ENCODE results near the gene TRMT11. TPM values are rescaled to one million over a fixed set of nuclear protein-coding genes. Genes with fewer than 3 reads are reported as not detected.

The TRMT11 gene
- total and polyA plus RNA-seq, 9 of the 15 experiments (the other 6 are each of a cell fraction or from before 2014, with no cell fraction given): 38.8 to 88.0 (median 59.8) TPM

DNA sequence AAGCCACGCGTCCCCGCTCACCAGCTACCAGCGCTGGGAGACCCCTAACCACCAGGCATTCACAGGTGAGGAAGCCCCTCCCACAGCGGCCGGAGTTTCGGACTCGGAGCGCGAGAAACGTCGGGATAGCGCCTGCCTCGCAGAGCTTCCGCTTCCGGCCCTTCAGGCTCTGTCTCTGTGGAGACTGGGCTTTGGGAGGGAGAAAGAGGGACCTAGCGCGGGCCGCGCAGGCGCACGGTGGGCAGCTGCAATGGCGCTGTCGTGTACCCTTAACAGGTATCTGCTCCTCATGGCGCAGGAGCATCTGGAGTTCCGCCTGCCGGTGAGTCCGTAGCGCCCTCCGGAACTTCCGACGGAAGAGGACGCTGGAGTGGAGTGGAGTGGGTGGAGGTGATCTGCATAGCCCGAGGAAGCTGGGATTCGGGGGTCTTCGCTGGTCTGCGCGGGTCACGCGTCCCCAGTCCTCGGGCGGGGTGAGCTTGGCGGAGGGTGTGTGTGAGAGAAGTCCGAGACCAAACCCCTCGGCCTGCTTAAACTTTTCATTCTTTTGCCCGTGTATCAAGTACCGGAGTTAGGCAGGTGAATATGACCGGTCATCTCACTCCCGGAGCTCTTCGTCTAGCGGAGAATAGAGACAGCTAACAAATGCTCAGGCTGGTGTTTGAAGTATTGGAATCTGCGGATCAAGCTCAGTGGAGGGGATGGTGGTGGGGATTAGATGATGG is at the start of gene TRMT11 (continued):
- TF ChIP-seq, protein P1, sequence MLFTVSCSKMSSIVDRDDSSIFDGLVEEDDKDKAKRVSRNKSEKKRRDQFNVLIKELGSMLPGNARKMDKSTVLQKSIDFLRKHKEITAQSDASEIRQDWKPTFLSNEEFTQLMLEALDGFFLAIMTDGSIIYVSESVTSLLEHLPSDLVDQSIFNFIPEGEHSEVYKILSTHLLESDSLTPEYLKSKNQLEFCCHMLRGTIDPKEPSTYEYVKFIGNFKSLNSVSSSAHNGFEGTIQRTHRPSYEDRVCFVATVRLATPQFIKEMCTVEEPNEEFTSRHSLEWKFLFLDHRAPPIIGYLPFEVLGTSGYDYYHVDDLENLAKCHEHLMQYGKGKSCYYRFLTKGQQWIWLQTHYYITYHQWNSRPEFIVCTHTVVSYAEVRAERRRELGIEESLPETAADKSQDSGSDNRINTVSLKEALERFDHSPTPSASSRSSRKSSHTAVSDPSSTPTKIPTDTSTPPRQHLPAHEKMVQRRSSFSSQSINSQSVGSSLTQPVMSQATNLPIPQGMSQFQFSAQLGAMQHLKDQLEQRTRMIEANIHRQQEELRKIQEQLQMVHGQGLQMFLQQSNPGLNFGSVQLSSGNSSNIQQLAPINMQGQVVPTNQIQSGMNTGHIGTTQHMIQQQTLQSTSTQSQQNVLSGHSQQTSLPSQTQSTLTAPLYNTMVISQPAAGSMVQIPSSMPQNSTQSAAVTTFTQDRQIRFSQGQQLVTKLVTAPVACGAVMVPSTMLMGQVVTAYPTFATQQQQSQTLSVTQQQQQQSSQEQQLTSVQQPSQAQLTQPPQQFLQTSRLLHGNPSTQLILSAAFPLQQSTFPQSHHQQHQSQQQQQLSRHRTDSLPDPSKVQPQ (CRISPR knock-in tag; IDR thresholded peaks at IDR 0.05; ENCODE audit: borderline replicate concordance): no peak
- TF ChIP-seq POLR2G (IDR thresholded peaks at IDR 0.05; ENCODE audit: low read depth, low read length): peak; percentile 98
- TF ChIP-seq ZBED1 (IDR thresholded peaks at IDR 0.05): 0 out of 2 replicates have a peak, but pooled peaks have one; percentile 73
- TF ChIP-seq, protein P2, sequence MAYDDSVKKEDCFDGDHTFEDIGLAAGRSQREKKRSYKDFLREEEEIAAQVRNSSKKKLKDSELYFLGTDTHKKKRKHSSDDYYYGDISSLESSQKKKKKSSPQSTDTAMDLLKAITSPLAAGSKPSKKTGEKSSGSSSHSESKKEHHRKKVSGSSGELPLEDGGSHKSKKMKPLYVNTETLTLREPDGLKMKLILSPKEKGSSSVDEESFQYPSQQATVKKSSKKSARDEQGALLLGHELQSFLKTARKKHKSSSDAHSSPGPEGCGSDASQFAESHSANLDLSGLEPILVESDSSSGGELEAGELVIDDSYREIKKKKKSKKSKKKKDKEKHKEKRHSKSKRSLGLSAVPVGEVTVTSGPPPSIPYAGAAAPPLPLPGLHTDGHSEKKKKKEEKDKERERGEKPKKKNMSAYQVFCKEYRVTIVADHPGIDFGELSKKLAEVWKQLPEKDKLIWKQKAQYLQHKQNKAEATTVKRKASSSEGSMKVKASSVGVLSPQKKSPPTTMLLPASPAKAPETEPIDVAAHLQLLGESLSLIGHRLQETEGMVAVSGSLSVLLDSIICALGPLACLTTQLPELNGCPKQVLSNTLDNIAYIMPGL (CRISPR knock-in tag; IDR thresholded peaks at IDR 0.05): no peak
- peak; percentile 29 for TF ChIP-seq GATAD2B (IDR thresholded peaks at IDR 0.05; ENCODE audit: borderline replicate concordance)
- TF ChIP-seq CREB1 (IDR thresholded peaks at IDR 0.05): peak; percentile 10; the same call in 1 of the 2 replicates
- TF ChIP-seq CREB1 (CRISPR knock-in tag; IDR thresholded peaks at IDR 0.05): peak; percentile 68; the same call in 1 of the 2 replicates
- no peak for TF ChIP-seq STAG1 (CRISPR knock-in tag; IDR thresholded peaks at IDR 0.05; ENCODE audit: borderline replicate concordance)
- no peak for TF ChIP-seq SAFB (IDR thresholded peaks at IDR 0.05; ENCODE audit: borderline replicate concordance, low read depth, low read length)
- TF ChIP-seq, protein P3, sequence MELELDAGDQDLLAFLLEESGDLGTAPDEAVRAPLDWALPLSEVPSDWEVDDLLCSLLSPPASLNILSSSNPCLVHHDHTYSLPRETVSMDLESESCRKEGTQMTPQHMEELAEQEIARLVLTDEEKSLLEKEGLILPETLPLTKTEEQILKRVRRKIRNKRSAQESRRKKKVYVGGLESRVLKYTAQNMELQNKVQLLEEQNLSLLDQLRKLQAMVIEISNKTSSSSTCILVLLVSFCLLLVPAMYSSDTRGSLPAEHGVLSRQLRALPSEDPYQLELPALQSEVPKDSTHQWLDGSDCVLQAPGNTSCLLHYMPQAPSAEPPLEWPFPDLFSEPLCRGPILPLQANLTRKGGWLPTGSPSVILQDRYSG (tag; conservative IDR thresholded peaks at IDR 0.05; ENCODE audit: low read depth): no peak
- TF ChIP-seq SRSF7 (optimal IDR thresholded peaks at IDR 0.05; ENCODE audit: low read depth, low read length): no peak
- TF ChIP-seq SUPT5H (IDR thresholded peaks at IDR 0.05): peak; percentile 97
- TF ChIP-seq PHF20 (IDR thresholded peaks at IDR 0.05; ENCODE audit: partially characterized antibody): peak; percentile 76
- TF ChIP-seq TCF7 (IDR thresholded peaks at IDR 0.05; ENCODE audit: borderline replicate concordance): no peak
- no peak for TF ChIP-seq DMBX1 (CRISPR knock-in tag; IDR thresholded peaks at IDR 0.05; ENCODE audit: borderline replicate concordance)
- TF ChIP-seq, protein P4, sequence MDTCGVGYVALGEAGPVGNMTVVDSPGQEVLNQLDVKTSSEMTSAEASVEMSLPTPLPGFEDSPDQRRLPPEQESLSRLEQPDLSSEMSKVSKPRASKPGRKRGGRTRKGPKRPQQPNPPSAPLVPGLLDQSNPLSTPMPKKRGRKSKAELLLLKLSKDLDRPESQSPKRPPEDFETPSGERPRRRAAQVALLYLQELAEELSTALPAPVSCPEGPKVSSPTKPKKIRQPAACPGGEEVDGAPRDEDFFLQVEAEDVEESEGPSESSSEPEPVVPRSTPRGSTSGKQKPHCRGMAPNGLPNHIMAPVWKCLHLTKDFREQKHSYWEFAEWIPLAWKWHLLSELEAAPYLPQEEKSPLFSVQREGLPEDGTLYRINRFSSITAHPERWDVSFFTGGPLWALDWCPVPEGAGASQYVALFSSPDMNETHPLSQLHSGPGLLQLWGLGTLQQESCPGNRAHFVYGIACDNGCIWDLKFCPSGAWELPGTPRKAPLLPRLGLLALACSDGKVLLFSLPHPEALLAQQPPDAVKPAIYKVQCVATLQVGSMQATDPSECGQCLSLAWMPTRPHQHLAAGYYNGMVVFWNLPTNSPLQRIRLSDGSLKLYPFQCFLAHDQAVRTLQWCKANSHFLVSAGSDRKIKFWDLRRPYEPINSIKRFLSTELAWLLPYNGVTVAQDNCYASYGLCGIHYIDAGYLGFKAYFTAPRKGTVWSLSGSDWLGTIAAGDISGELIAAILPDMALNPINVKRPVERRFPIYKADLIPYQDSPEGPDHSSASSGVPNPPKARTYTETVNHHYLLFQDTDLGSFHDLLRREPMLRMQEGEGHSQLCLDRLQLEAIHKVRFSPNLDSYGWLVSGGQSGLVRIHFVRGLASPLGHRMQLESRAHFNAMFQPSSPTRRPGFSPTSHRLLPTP (IDR thresholded peaks at IDR 0.05; ENCODE audit: borderline replicate concordance, extremely low read depth, insufficient read length): no peak
- TF ChIP-seq, protein P5, sequence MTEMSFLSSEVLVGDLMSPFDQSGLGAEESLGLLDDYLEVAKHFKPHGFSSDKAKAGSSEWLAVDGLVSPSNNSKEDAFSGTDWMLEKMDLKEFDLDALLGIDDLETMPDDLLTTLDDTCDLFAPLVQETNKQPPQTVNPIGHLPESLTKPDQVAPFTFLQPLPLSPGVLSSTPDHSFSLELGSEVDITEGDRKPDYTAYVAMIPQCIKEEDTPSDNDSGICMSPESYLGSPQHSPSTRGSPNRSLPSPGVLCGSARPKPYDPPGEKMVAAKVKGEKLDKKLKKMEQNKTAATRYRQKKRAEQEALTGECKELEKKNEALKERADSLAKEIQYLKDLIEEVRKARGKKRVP (CRISPR knock-in tag; IDR thresholded peaks at IDR 0.05): no peak

All from K562 (cell line).